ENCODE measurements around the gene TRAK1. TPM values are rescaled to one million over a fixed set of nuclear protein-coding genes. Genes with fewer than 3 reads are reported as not detected.

Gene TRAK1
- total RNA-seq, 1 donor from 2014 or later = 35.4 TPM

Other genes starting within 250 kb of the TRAK1 start
- 6.3 and 10.2 TPM in 2 replicates for gene ULK4, start 129.3 kb upstream of the TRAK1 start, total RNA-seq
- not detected in 2 replicates for gene CCK, start 174.8 kb downstream of the TRAK1 start, total RNA-seq